ENCODE results near the gene EZH1. TPM values are rescaled to one million over a fixed set of nuclear protein-coding genes. Genes with fewer than 3 reads are reported as not detected.

EZH1 gene
- total and polyA plus RNA-seq, 2 of the 4 experiments (the other 2 are of a cell fraction) = 17.6 to 27.3 TPM

- Histone ChIP-seq H3K36me3 (ENCODE audit: control insufficient read depth, insufficient read depth, low read length) (peaks cover 56% of the 10 kb centered on the region), H3K4me1 (ENCODE audit: control insufficient read depth, insufficient read depth, low read length) (peaks cover 3% of the 10 kb centered on the region; the same call in 1 of the 2 replicates), H3K9ac (ENCODE audit: low read depth, low read length) (no peak overlapping the region), H3K79me1 (ENCODE audit: low read depth in 1 of 2, low read length in 2 of 2) (no peaks in the 10 kb centered on the region), H3K56ac (ENCODE audit: extremely low read depth, insufficient read depth, low read length) (no peak overlapping the region), H4K91ac (ENCODE audit: insufficient read depth, low read depth, low read length) (no peak overlapping the region), H3K27ac (ENCODE audit: insufficient read depth, low read length) (no peak overlapping the region), H4K8ac (ENCODE audit: low read depth in 2 of 2, low read length in 2 of 2) (no peak overlapping the region), H4K20me1 (ENCODE audit: insufficient read depth, low read length) (no peaks in the 10 kb centered on the region; the same call in 1 of the 2 replicates), H4K5ac (ENCODE audit: low read depth, low read length) (no peak overlapping the region), H3K9me3 (ENCODE audit: control insufficient read depth, insufficient read depth, low read length) (no peaks in the 10 kb centered on the region), H2BK5ac (ENCODE audit: low read depth, low read length, poor library complexity, severe bottlenecking) (no peak overlapping the region), H3K4me2 (ENCODE audit: low read depth, low read length) (no peak overlapping the region), H3K4me3 (ENCODE audit: insufficient read depth, low read depth, low read length) (no peak overlapping the region), H3K27me3 (ENCODE audit: control insufficient read depth, insufficient read depth, low read length) (no peaks in the 10 kb centered on the region), H3K14ac (replicated peaks; ENCODE audit: low read depth, low read length) (no peak overlapping the region), H2BK20ac (ENCODE audit: low read depth, low read length) (no peak overlapping the region), H2BK15ac (ENCODE audit: low read depth, low read length) (no peak overlapping the region), H2AK9ac (replicated peaks; ENCODE audit: low read depth, low read length, poor library complexity) (no peak overlapping the region), H3K4ac (ENCODE audit: low read depth, low read length) (no peak overlapping the region), H2BK120ac (ENCODE audit: low read depth, low read length) (no peak overlapping the region), H3K18ac (ENCODE audit: low read depth, low read length) (no peak overlapping the region), H2AK5ac (ENCODE audit: low read depth, low read length) (no peak overlapping the region), H3K23ac (ENCODE audit: low read depth, low read length) (no peak overlapping the region), H2AFZ (replicated peaks; ENCODE audit: low read length, poor library complexity) (no peak overlapping the region), H3K9me1 (ENCODE audit: insufficient read depth, low read length) (peaks cover 5% of the 10 kb centered on the region; the same call in 1 of the 2 replicates)
- TF ChIP-seq SMC3 (IDR thresholded peaks at IDR 0.05; ENCODE audit: low read depth, low read length) (no peak), CHD1 (IDR thresholded peaks at IDR 0.05; ENCODE audit: low read depth, low read length) (no peak), MAFK (IDR thresholded peaks at IDR 0.05; ENCODE audit: low read depth, low read length) (no peak), RFX5 (IDR thresholded peaks at IDR 0.05; ENCODE audit: low read depth, low read length) (no peak), BHLHE40 (IDR thresholded peaks at IDR 0.05; ENCODE audit: low read depth, low read length) (no peak), ELK1 (IDR thresholded peaks at IDR 0.05; ENCODE audit: borderline replicate concordance, low read depth, low read length) (no peak), RAD21 (IDR thresholded peaks at IDR 0.05; ENCODE audit: low read length) (no peak), RCOR1 (IDR thresholded peaks at IDR 0.05; ENCODE audit: insufficient replicate concordance, low read length) (no peak), MAZ (IDR thresholded peaks at IDR 0.05; ENCODE audit: borderline replicate concordance, low read depth, low read length) (no peak), NFE2L2 (IDR thresholded peaks at IDR 0.05; ENCODE audit: low read depth, low read length) (no peak), USF2 (IDR thresholded peaks at IDR 0.05; ENCODE audit: low read depth, low read length) (no peak), CEBPB (IDR thresholded peaks at IDR 0.05; ENCODE audit: low read depth, low read length) (no peak), MXI1 (IDR thresholded peaks at IDR 0.05; ENCODE audit: borderline replicate concordance, low read depth, low read length) (no peak), CTCF (conservative IDR thresholded peaks at IDR 0.05; ENCODE audit: low read depth, low read length) (no peak), FOS (IDR thresholded peaks at IDR 0.05; ENCODE audit: low read depth, low read length) (no peak), POLR2A (IDR thresholded peaks at IDR 0.05; ENCODE audit: low read depth, low read length) (no peak)
- 93% methylated on average over 3 of the region's 11 CpGs; no CpG with 5 or more reads in 1 of the 2 experiments for WGBS, 2 experiments (ENCODE audit: extremely low coverage in 2 of 2, insufficient read length in 1 of 2)
- in situ Hi-C loops (cut with MboI; ENCODE audit: low sequenced_read_pairs) = no loop called here
- POLR2A ChIA-PET (ENCODE audit: unreplicated experiment) = no interaction called here
- no TSS peak for BruUV-seq (replicated peaks)
- dilution Hi-C loops (cut with HindIII; ENCODE audit: low sequenced_read_pairs, unreplicated experiment) = no loop called here
- DNase-seq (no peak), ATAC-seq (ENCODE audit: low read depth) (no peak)
- intact Hi-C loops (cut with micrococcal nuclease) = no loop called here
- CTCF ChIA-PET = no interaction called here
Measured at GRCh38 chr17:42702446-42702845, 42.4 kb downstream of the EZH1 start.

All from IMR-90 (cell line).